ENCODE data around the gene PIK3C3.

Gene PIK3C3

GRCh38 chr18:42087876-42088275 lies 132.8 kb downstream of the PIK3C3 start:
- H3K4me3 ChIP-seq (ENCODE audit: low read depth, low read length): no peak overlapping the region
- H3K27ac ChIP-seq (ENCODE audit: extremely low read depth, low read depth, low read length): no peak overlapping the region
- H3K4me1 ChIP-seq (ENCODE audit: control insufficient read depth, insufficient read depth, low read length): no peaks in the 10 kb centered on the region
- ChIA-PET CTCF (no interaction called here), POLR2A (no interaction called here)
- no peaks in the 10 kb centered on the region for H3K9me3 ChIP-seq (ENCODE audit: control insufficient read depth, insufficient read depth, low read depth, low read length)
- H3K36me3 ChIP-seq (ENCODE audit: control insufficient read depth in 2 of 2, insufficient read depth in 1 of 2, low read length in 2 of 2): peaks cover 0 to under 1% of the 10 kb centered on the region in 2 experiments; a peak in 2 of 3 replicates
- TF ChIP-seq ZNF654 (tag by site-specific recombination; IDR thresholded peaks at IDR 0.05; ENCODE audit: low read depth): no peak
- TF ChIP-seq ZNF670 (tag by site-specific recombination; IDR thresholded peaks at IDR 0.05; ENCODE audit: low read depth): no peak
- no peak for TF ChIP-seq ZNF37A (tag by site-specific recombination; IDR thresholded peaks at IDR 0.05)
- no peak for TF ChIP-seq ZNF610 (tag by site-specific recombination; IDR thresholded peaks at IDR 0.05; ENCODE audit: borderline replicate concordance)
- no peak for TF ChIP-seq ZNF658 (tag by site-specific recombination; IDR thresholded peaks at IDR 0.05)

GRCh38 chr18:42092848-42093247 lies 137.8 kb downstream of the PIK3C3 start:
- ChIA-PET CTCF (interaction anchor here (0.5 kb wide), 1 partner anchor 1324 kb away, joined by 3 read pairs; no protein-coding TSS in a partner anchor), POLR2A (no interaction called here)
- Histone ChIP-seq H3K27ac (ENCODE audit: extremely low read depth, low read depth, low read length) (no peak overlapping the region), H3K9me3 (ENCODE audit: control insufficient read depth, insufficient read depth, low read depth, low read length) (no peaks in the 10 kb centered on the region), H3K36me3 (ENCODE audit: control insufficient read depth in 2 of 2, insufficient read depth in 1 of 2, low read length in 2 of 2) (no peaks in the 10 kb centered on the region), H3K4me1 (ENCODE audit: control insufficient read depth, insufficient read depth, low read length) (no peaks in the 10 kb centered on the region), H3K4me3 (ENCODE audit: low read depth, low read length) (no peak overlapping the region)
- TF ChIP-seq ZBTB48 (tag by site-specific recombination; IDR thresholded peaks at IDR 0.05) (no peak), ZNF776 (tag by site-specific recombination; IDR thresholded peaks at IDR 0.05; ENCODE audit: borderline replicate concordance) (no peak), ZNF274 (IDR thresholded peaks at IDR 0.05; ENCODE audit: low read length) (no peak), ZNF274 (tag by site-specific recombination; IDR thresholded peaks at IDR 0.05; ENCODE audit: borderline replicate concordance) (no peak), ZNF621 (tag by site-specific recombination; IDR thresholded peaks at IDR 0.05) (no peak), ZNF473 (tag by site-specific recombination; IDR thresholded peaks at IDR 0.05) (no peak), ZNF585B (tag by site-specific recombination; IDR thresholded peaks at IDR 0.05) (no peak), ZNF214 (tag by site-specific recombination; IDR thresholded peaks at IDR 0.05; ENCODE audit: borderline replicate concordance) (no peak), ZNF266 (tag by site-specific recombination; IDR thresholded peaks at IDR 0.05; ENCODE audit: low read depth) (no peak)

- H3K36me3 ChIP-seq (ENCODE audit: control insufficient read depth in 2 of 2, insufficient read depth in 1 of 2, low read length in 2 of 2): no peaks in the 10 kb centered on the region
- no peak overlapping the region for H3K27ac ChIP-seq (ENCODE audit: extremely low read depth, low read depth, low read length)
- POLR2A ChIA-PET: no interaction called here
- CTCF ChIA-PET: no interaction called here
- H3K4me1 ChIP-seq (ENCODE audit: control insufficient read depth, insufficient read depth, low read length): no peaks in the 10 kb centered on the region
- TF ChIP-seq ZNF23 (tag by site-specific recombination; IDR thresholded peaks at IDR 0.05; ENCODE audit: borderline replicate concordance) (no peak), ZNF791 (tag by site-specific recombination; IDR thresholded peaks at IDR 0.05) (no peak), ZNF18 (tag by site-specific recombination; IDR thresholded peaks at IDR 0.05) (no peak), ATF2 (tag by site-specific recombination; IDR thresholded peaks at IDR 0.05; ENCODE audit: low read depth) (no peak), ZNF138 (tag by site-specific recombination; IDR thresholded peaks at IDR 0.05; ENCODE audit: borderline replicate concordance) (no peak), ZNF776 (tag by site-specific recombination; IDR thresholded peaks at IDR 0.05; ENCODE audit: borderline replicate concordance) (no peak), ZNF621 (tag by site-specific recombination; IDR thresholded peaks at IDR 0.05) (no peak), ZNF157 (tag by site-specific recombination; IDR thresholded peaks at IDR 0.05) (no peak)
- no peaks in the 10 kb centered on the region for H3K9me3 ChIP-seq (ENCODE audit: control insufficient read depth, insufficient read depth, low read depth, low read length)
- no peak overlapping the region for H3K4me3 ChIP-seq (ENCODE audit: low read depth, low read length)
These were observed 139.8 kb downstream of the PIK3C3 start for GRCh38 chr18:42094875-42095274.
